ENCODE data around the gene ANP32E. TPM values are rescaled to one million over a fixed set of nuclear protein-coding genes. Genes with fewer than 3 reads are reported as not detected.
A peak's percentile ranks its signal among the peaks of the same experiment; 100 is the strongest.

Gene ANP32E
- total and polyA plus RNA-seq, 9 of the 15 experiments (the other 6 are each of a cell fraction or from before 2014, with no cell fraction given), result 60.4 to 197 (median 104) TPM

DNA sequence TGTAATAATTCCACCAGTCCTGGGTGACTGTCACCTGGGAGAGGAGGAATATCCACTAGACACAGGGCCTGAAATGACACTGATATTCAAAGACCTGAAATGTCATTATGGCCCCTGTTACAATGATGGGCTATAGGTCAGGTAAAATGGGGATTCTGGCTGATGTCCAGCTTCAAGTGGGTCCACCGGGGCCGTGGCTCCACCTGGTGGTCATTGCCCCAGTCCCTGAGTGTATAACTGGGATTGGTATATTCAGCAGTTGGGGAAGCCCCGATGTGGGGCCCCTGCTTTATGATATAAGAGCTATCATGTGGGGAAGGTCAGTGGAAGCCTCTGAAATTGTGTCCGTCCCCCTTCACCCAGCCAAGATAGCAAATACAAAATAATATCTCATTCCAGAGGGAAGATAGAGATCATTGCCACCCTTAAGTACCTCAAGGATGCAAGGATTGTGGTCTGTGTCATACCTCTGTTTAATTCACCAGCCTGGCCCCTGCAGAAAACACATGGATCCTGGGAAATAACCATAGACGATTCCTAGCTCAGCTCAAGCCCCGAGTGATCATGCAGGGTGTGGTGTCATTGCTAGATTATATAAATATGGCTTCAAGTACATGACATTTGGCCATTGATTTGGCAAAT lies 66.8 kb downstream of the ANP32E start (continued):
- TF ChIP-seq, protein P1, sequence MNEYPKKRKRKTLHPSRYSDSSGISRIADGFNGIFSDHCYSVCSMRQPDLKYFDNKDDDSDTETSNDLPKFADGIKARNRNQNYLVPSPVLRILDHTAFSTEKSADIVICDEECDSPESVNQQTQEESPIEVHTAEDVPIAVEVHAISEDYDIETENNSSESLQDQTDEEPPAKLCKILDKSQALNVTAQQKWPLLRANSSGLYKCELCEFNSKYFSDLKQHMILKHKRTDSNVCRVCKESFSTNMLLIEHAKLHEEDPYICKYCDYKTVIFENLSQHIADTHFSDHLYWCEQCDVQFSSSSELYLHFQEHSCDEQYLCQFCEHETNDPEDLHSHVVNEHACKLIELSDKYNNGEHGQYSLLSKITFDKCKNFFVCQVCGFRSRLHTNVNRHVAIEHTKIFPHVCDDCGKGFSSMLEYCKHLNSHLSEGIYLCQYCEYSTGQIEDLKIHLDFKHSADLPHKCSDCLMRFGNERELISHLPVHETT (CRISPR knock-in tag; conservative IDR thresholded peaks at IDR 0.05 in 1 of 2, IDR thresholded peaks at IDR 0.05 in 1 of 2), result no peak
- TF ChIP-seq FOXA3 (CRISPR knock-in tag; conservative IDR thresholded peaks at IDR 0.05 in 1 of 2, IDR thresholded peaks at IDR 0.05 in 1 of 2) (no peak), SETDB1 (IDR thresholded peaks at IDR 0.05; ENCODE audit: low read length) (no peak), SMARCA5 (IDR thresholded peaks at IDR 0.05) (no peak), ZNF699 (CRISPR knock-in tag; IDR thresholded peaks at IDR 0.05; ENCODE audit: insufficient replicate concordance) (no peak), NCOA6 (IDR thresholded peaks at IDR 0.05) (no peak), ZNF12 (CRISPR knock-in tag; IDR thresholded peaks at IDR 0.05) (no peak), HDAC2 (IDR thresholded peaks at IDR 0.05) (no peak), MECOM (CRISPR knock-in tag; IDR thresholded peaks at IDR 0.05) (peak; percentile 20; the same call in 1 of the 2 replicates), ZNF431 (CRISPR knock-in tag; IDR thresholded peaks at IDR 0.05) (no peak), SMC3 (conservative IDR thresholded peaks at IDR 0.05; ENCODE audit: insufficient read depth, low read depth, low read length) (peak; percentile 92), HEY1 (CRISPR knock-in tag; IDR thresholded peaks at IDR 0.05; ENCODE audit: borderline replicate concordance) (no peak), CC2D1A (IDR thresholded peaks at IDR 0.05) (peak; percentile 74), CHD4 (IDR thresholded peaks at IDR 0.05; ENCODE audit: insufficient read depth, insufficient replicate concordance, low read depth, low read length, poor library complexity, severe bottlenecking) (no peak), MTA3 (IDR thresholded peaks at IDR 0.05; ENCODE audit: borderline replicate concordance) (no peak), ELF1 (tag; IDR thresholded peaks at IDR 0.05) (peak; percentile 11; the same call in 1 of the 2 replicates)
- TF ChIP-seq, protein P2, sequence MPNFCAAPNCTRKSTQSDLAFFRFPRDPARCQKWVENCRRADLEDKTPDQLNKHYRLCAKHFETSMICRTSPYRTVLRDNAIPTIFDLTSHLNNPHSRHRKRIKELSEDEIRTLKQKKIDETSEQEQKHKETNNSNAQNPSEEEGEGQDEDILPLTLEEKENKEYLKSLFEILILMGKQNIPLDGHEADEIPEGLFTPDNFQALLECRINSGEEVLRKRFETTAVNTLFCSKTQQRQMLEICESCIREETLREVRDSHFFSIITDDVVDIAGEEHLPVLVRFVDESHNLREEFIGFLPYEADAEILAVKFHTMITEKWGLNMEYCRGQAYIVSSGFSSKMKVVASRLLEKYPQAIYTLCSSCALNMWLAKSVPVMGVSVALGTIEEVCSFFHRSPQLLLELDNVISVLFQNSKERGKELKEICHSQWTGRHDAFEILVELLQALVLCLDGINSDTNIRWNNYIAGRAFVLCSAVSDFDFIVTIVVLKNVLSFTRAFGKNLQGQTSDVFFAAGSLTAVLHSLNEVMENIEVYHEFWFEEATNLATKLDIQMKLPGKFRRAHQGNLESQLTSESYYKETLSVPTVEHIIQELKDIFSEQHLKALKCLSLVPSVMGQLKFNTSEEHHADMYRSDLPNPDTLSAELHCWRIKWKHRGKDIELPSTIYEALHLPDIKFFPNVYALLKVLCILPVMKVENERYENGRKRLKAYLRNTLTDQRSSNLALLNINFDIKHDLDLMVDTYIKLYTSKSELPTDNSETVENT (CRISPR knock-in tag; IDR thresholded peaks at IDR 0.05), result no peak
- TF ChIP-seq, protein P3, sequence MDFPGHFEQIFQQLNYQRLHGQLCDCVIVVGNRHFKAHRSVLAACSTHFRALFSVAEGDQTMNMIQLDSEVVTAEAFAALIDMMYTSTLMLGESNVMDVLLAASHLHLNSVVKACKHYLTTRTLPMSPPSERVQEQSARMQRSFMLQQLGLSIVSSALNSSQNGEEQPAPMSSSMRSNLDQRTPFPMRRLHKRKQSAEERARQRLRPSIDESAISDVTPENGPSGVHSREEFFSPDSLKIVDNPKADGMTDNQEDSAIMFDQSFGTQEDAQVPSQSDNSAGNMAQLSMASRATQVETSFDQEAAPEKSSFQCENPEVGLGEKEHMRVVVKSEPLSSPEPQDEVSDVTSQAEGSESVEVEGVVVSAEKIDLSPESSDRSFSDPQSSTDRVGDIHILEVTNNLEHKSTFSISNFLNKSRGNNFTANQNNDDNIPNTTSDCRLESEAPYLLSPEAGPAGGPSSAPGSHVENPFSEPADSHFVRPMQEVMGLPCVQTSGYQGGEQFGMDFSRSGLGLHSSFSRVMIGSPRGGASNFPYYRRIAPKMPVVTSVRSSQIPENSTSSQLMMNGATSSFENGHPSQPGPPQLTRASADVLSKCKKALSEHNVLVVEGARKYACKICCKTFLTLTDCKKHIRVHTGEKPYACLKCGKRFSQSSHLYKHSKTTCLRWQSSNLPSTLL (IDR thresholded peaks at IDR 0.05), result no peak
- TF ChIP-seq, protein P4, sequence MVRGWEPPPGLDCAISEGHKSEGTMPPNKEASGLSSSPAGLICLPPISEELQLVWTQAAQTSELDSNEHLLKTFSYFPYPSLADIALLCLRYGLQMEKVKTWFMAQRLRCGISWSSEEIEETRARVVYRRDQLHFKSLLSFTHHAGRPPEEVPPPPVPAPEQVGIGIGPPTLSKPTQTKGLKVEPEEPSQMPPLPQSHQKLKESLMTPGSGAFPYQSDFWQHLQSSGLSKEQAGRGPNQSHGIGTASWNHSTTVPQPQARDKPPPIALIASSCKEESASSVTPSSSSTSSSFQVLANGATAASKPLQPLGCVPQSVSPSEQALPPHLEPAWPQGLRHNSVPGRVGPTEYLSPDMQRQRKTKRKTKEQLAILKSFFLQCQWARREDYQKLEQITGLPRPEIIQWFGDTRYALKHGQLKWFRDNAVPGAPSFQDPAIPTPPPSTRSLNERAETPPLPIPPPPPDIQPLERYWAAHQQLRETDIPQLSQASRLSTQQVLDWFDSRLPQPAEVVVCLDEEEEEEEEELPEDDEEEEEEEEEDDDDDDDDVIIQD (CRISPR knock-in tag; IDR thresholded peaks at IDR 0.05), result no peak
- TF ChIP-seq, protein P5, sequence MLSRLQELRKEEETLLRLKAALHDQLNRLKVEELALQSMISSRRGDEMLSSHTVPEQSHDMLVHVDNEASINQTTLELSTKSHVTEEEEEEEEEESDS (CRISPR knock-in tag; IDR thresholded peaks at IDR 0.05), result no peak

Data from K562 (cell line).